K562 (cell line): ENCODE measurements around the gene ACRV1. TPM values are rescaled to one million over a fixed set of nuclear protein-coding genes. Genes with fewer than 3 reads are reported as not detected.

Experiments
- ATAC-seq: fragments of 200-7000 bp; cut with Tn5 transposase; 3 replicates; pipeline ENCODE4 v1.9.1; 2020; ENCODE audit warnings: moderate library complexity
- BruUV-seq: library from RNA; stranded (reverse); fragments of 400-500 nt; replicated peaks from 2 replicates; lab custom pipeline; 2021; lab: Mats Ljungman, UMichigan
- CTCF ChIA-PET: fragments of 300-600 bp; formaldehyde crosslinking; extraction: SDS; loops from one replicate; lab custom pipeline; 2021; ENCODE audit warnings: low intra/inter-chr PET ratio; lab: Yijun Ruan, JAX
- POLR2A ChIA-PET: fragments of 300-600, 350-650 bp; sonication (Branson Sonifier 250); formaldehyde crosslinking; extraction: SDS; loops from one replicate; lab custom pipeline; 2021; ENCODE audit warnings: antibody characterized with exemption, inconsistent platforms; lab: Yijun Ruan, JAX
- DNase-seq, 4 experiments: peaks; one replicate each; pipeline versions ENCODE4 v3.0.0 to v3.0.0-alpha.2; 2011 to 2018; ENCODE audit warnings: low spot score in 3 of 4, mixed read lengths in 3 of 4; ENCODE audit errors: extremely low read depth in 1 of 4
- FAIRE-seq: peaks from 2 replicates; lab custom pipeline; 2011; peaks lifted over from hg19 to GRCh38; lab: Jason Lieb, UNC
- H2AFZ ChIP-seq: 2 replicates; pipeline ENCODE4 v1.6.0; 2011; ENCODE audit warnings: low read depth, low read length, control low read depth, inconsistent platforms
- H3K27ac ChIP-seq: fragments of 200-600 bp; 3 replicates; pipeline ENCODE4 v1.8.0; 2011; ENCODE audit warnings: low read depth, mild to moderate bottlenecking, control low read depth, inconsistent platforms, low read length, moderate library complexity, mixed read lengths; ENCODE audit errors: extremely low read depth
- H3K27me3 ChIP-seq, 2 experiments: fragments of 300-600 bp in 1 of 2; 2 replicates in 1 of 2; 3 replicates in 1 of 2; pipeline versions ENCODE4 v1.6.0 to v1.8.0; 2011; ENCODE audit warnings: inconsistent platforms in 2 of 2, low read length in 2 of 2, mild to moderate bottlenecking in 1 of 2, mixed read lengths in 1 of 2, moderate library complexity in 1 of 2; ENCODE audit not compliant: control insufficient read depth in 2 of 2, insufficient read depth in 2 of 2
- H3K36me3 ChIP-seq: fragments of 300-600 bp; 3 replicates; pipeline ENCODE4 v1.8.0; 2011; ENCODE audit warnings: mild to moderate bottlenecking, low read length, inconsistent platforms; ENCODE audit not compliant: control insufficient read depth, insufficient read depth
- H3K4me1 ChIP-seq, 2 experiments: fragments of 200-600 bp in 1 of 2; replicated peaks in 1 of 2; 2 replicates in 1 of 2; 3 replicates in 1 of 2; pipeline versions ENCODE4 v1.5.1 to v1.8.0; 2011; ENCODE audit warnings: inconsistent platforms in 2 of 2, low read length in 2 of 2, mild to moderate bottlenecking in 1 of 2, mixed read lengths in 1 of 2, moderate library complexity in 1 of 2; ENCODE audit not compliant: control insufficient read depth in 2 of 2, insufficient read depth in 2 of 2
- H3K4me2 ChIP-seq: 2 replicates; pipeline ENCODE4 v1.6.1; 2011; ENCODE audit warnings: low read length, control low read depth, inconsistent platforms, mixed read lengths; ENCODE audit not compliant: insufficient read depth
- H3K4me3 ChIP-seq: fragments of 200-600 bp; sonication (generic), shearing (Covaris generic); 2 replicates; pipeline ENCODE4 v1.5.1; 2016; ENCODE audit warnings: control low read depth, inconsistent platforms
- H3K79me2 ChIP-seq: fragments of 200-600 bp; 3 replicates; pipeline ENCODE4 v1.8.0; 2011; ENCODE audit warnings: low read length, inconsistent platforms; ENCODE audit not compliant: control insufficient read depth, insufficient read depth
- H3K9ac ChIP-seq, 2 experiments: 2 replicates each; pipeline versions ENCODE4 v1.6.0 to v1.6.1; 2011; ENCODE audit warnings: low read depth in 2 of 2, low read length in 2 of 2, control low read depth in 1 of 2, inconsistent platforms in 1 of 2, mild to moderate bottlenecking in 1 of 2, mixed read lengths in 1 of 2; ENCODE audit not compliant: insufficient read depth in 1 of 2
- H3K9me1 ChIP-seq: one replicate; pipeline ENCODE4 v1.6.0; 2011; ENCODE audit warnings: inconsistent platforms, mild to moderate bottlenecking, low read length, moderate library complexity; ENCODE audit not compliant: control insufficient read depth, insufficient read depth
- H3K9me3 ChIP-seq: replicated peaks from 2 replicates; pipeline ENCODE4 v1.5.1; 2011; ENCODE audit warnings: low read depth, low read length, inconsistent platforms; ENCODE audit not compliant: control insufficient read depth, insufficient read depth
- H4K20me1 ChIP-seq: replicated peaks from 2 replicates; pipeline ENCODE4 v1.6.1; 2011; ENCODE audit warnings: low read length, inconsistent platforms, mixed read lengths; ENCODE audit not compliant: control insufficient read depth, insufficient read depth
- BACH1 ChIP-seq: fragments of 200-800 bp; sonication (Bioruptor generic); IDR thresholded peaks from 2 replicates; pipeline ENCODE4 v1.6.1; 2016; ENCODE audit warnings: missing genetic modification characterization, missing compliant biosample characterization
- BRD9 ChIP-seq: fragments of 450-650 bp; IDR thresholded peaks from 2 replicates; pipeline ENCODE4 v1.6.1; 2018; ENCODE audit warnings: low read depth; ENCODE audit not compliant: partially characterized antibody
- DACH1 ChIP-seq: fragments of 450-650 bp; IDR thresholded peaks from 2 replicates; pipeline ENCODE4 v1.6.1; 2018; ENCODE audit not compliant: partially characterized antibody
- ERF ChIP-seq: fragments of 450-650 bp; formaldehyde crosslinking; IDR thresholded peaks from 2 replicates; pipeline ENCODE4 v1.4.0; 2020; ENCODE audit warnings: mild to moderate bottlenecking, mixed read lengths
- ESRRB ChIP-seq: fragments of 250-450 bp; sonication (Bioruptor Pico); IDR thresholded peaks from 2 replicates; pipeline ENCODE4 v1.5.0; 2020; ENCODE audit warnings: mild to moderate bottlenecking, moderate library complexity, borderline replicate concordance
- GATA2 ChIP-seq: sonication (generic); formaldehyde crosslinking; IDR thresholded peaks from 2 replicates; pipeline ENCODE4 v1.4.0; 2020; ENCODE audit warnings: mild to moderate bottlenecking, missing genetic modification reagents
- HNRNPUL1 ChIP-seq: fragments of 200-400 bp; formaldehyde crosslinking; IDR thresholded peaks from 2 replicates; pipeline ENCODE4 v1.6.1; 2017; ENCODE audit warnings: low read length
- KAT2B ChIP-seq: IDR thresholded peaks from one replicate; pipeline ENCODE4 v1.6.1; 2012; ENCODE audit warnings: low read depth, mild to moderate bottlenecking, control low read depth, inconsistent platforms, low read length, moderate library complexity
- NR1H2 ChIP-seq: sonication (generic); formaldehyde crosslinking; IDR thresholded peaks from 2 replicates; pipeline ENCODE4 v1.4.0; 2020; ENCODE audit warnings: mild to moderate bottlenecking, missing genetic modification reagents
- PHF20 ChIP-seq: fragments of 450-650 bp; IDR thresholded peaks from 2 replicates; pipeline ENCODE4 v1.6.1; 2018; ENCODE audit not compliant: partially characterized antibody
- ZNF324 ChIP-seq: fragments of 250-450 bp; sonication (Bioruptor Pico); IDR thresholded peaks from 2 replicates; pipeline ENCODE4 v1.4.0; 2020; ENCODE audit warnings: mild to moderate bottlenecking
- ZNF696 ChIP-seq: fragments of 250-450 bp; sonication (Bioruptor Pico); conservative IDR thresholded peaks from 2 replicates; pipeline ENCODE4 v1.4.0; 2020; ENCODE audit warnings: mild to moderate bottlenecking, moderate library complexity
- WGBS: fragments of 100-300 bp; shearing (Covaris generic); methylation state at CpG from one replicate; pipeline ENCODE4 v1.1.6; 2016; ENCODE audit warnings: low coverage, mixed read lengths; ENCODE audit not compliant: insufficient coverage; ENCODE audit errors: missing lambda C conversion rate; 5-methylcytosine and 5-hydroxymethylcytosine counted together
- in situ Hi-C: fragments of 300-500 bp; cut with MboI; formaldehyde crosslinking; loops from 4 replicates; pipeline ENCODE4 v1.15.0; 2018; ENCODE audit warnings: inconsistent platforms, mixed read lengths
- intact Hi-C: fragments of 100-400 bp; cut with micrococcal nuclease; formaldehyde crosslinking; loops from 2 replicates; pipeline ENCODE4 v1.14.2; 2022
- polyA plus RNA-seq, 8 experiments: library from polyadenylated mRNA; depleted of rRNA in 4 of 8; stranded (reverse) in 5 of 8; unstranded in 3 of 8; fragments of >200 nt; fragmentation: Nextera tagmentation in 2 of 8; fragmentation: Illumina TruSeq in 1 of 8; extraction: Ambion mirVana in 2 of 8; extraction: Trizol in 1 of 8; gene quantifications; 2 replicates each; pipeline versions ENCODE4 v1.2.1 to v1.2.3, GENCODE V29; 2011 to 2014; ENCODE audit warnings: inconsistent platforms in 1 of 8, missing spikeins in 1 of 8
- total RNA-seq, 7 experiments: library from RNA; depleted of rRNA in 6 of 7; stranded (reverse); fragments of >200 nt in 6 of 7; fragmentation: Illumina TruSeq in 2 of 7; extraction: Trizol in 2 of 7; gene quantifications; 2 replicates each; pipeline versions ENCODE4 v1.2.1 to v1.2.3, GENCODE V29; 2011 to 2021; ENCODE audit warnings: low replicate concordance in 1 of 7
- TF ChIP-seq, protein P1 (sequence below), 3 experiments: IDR thresholded peaks in 2 of 3; conservative IDR thresholded peaks in 1 of 3; 2 replicates each; pipeline ENCODE4 v1.5.1; 2011 to 2012; ENCODE audit warnings: low read length in 3 of 3, mild to moderate bottlenecking in 3 of 3, control low read depth in 2 of 3, improper control_type of control experiment in 1 of 3, inconsistent platforms in 1 of 3, low read depth in 1 of 3, mixed read lengths in 1 of 3, moderate library complexity in 1 of 3; ENCODE audit not compliant: insufficient read depth in 2 of 3
- TF ChIP-seq, protein P2 (sequence below): sonication (generic); formaldehyde crosslinking; IDR thresholded peaks from 2 replicates; pipeline ENCODE4 v1.8.0; 2022; ENCODE audit warnings: missing genetic modification reagents, mild to moderate bottlenecking, borderline replicate concordance
- TF ChIP-seq, protein P3 (sequence below): fragments of 250-450 bp; sonication (Bioruptor Pico); IDR thresholded peaks from 2 replicates; pipeline ENCODE4 v1.8.0; 2022; ENCODE audit warnings: inconsistent platforms, mild to moderate bottlenecking, moderate library complexity, borderline replicate concordance

The ACRV1 gene
- total and polyA plus RNA-seq, 9 of the 15 experiments (the other 6 are each of a cell fraction or from before 2014, with no cell fraction given), result 0.22 to 0.25 TPM; not detected in 7

GRCh38 chr11:125724125-125724524 is 43.5 kb upstream of the ACRV1 start (continued):
- TF ChIP-seq ZNF324 (CRISPR knock-in tag) (no peak), DACH1 (no peak), ZNF696 (CRISPR knock-in tag) (no peak), BACH1 (tag) (no peak), ESRRB (no peak), BRD9 (no peak), HNRNPUL1 (no peak), KAT2B (no peak)
- TF ChIP-seq, protein P1, sequence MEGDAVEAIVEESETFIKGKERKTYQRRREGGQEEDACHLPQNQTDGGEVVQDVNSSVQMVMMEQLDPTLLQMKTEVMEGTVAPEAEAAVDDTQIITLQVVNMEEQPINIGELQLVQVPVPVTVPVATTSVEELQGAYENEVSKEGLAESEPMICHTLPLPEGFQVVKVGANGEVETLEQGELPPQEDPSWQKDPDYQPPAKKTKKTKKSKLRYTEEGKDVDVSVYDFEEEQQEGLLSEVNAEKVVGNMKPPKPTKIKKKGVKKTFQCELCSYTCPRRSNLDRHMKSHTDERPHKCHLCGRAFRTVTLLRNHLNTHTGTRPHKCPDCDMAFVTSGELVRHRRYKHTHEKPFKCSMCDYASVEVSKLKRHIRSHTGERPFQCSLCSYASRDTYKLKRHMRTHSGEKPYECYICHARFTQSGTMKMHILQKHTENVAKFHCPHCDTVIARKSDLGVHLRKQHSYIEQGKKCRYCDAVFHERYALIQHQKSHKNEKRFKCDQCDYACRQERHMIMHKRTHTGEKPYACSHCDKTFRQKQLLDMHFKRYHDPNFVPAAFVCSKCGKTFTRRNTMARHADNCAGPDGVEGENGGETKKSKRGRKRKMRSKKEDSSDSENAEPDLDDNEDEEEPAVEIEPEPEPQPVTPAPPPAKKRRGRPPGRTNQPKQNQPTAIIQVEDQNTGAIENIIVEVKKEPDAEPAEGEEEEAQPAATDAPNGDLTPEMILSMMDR (IDR thresholded peaks at IDR 0.05 in 2 of 3, conservative IDR thresholded peaks at IDR 0.05 in 1 of 3; ENCODE audit: insufficient read depth in 2 of 3, low read depth in 1 of 3, low read length in 3 of 3), result peak in 2 of 3 experiments; percentile 7 to 51; a peak in 3 of 6 replicates

DNA sequence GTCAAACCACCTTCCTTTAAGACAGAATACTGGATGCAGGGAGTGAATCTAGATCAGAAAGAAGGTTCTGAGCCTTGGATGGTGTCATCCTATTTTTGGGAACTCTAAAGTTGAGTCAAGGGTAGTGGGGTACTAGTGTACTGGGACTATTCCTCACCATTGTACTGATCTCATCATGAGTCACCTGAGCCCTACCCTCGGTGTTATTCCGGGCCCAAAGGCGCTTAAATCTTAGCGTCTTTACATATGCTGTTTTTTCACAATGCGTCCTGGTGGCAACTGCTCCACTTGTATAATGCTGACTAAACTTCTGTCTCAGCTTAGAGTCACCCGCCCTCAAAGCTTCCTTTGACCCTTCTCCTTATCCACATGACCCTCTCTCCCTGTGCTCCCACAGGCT is 40.1 kb upstream of the ACRV1 start:
- WGBS, result 1% methylated on average over 6 of the region's 6 CpGs
- H3K27me3 ChIP-seq, result peaks cover 7 to 22% of the 10 kb centered on the region in 2 experiments; a peak in 4 of 5 replicates
- H3K79me2 ChIP-seq, result no peaks in the 10 kb centered on the region
- H3K9ac ChIP-seq, result no peak overlapping the region
- ATAC-seq (no peak), FAIRE-seq (no peak), DNase-seq (no peak)
- no peak overlapping the region for H3K4me3 ChIP-seq
- no peak overlapping the region for H2AFZ ChIP-seq
- intact Hi-C loops, result loop anchor here (10.0 kb wide), 1 partner anchor 166 kb away; no protein-coding TSS in a partner anchor
- H4K20me1 ChIP-seq, result no peaks in the 10 kb centered on the region
- H3K4me1 ChIP-seq, result no peaks in the 10 kb centered on the region
- no peaks in the 10 kb centered on the region for H3K9me1 ChIP-seq
- no peak overlapping the region for H3K4me2 ChIP-seq
- ChIA-PET CTCF (no interaction called here), POLR2A (no interaction called here)
- H3K27ac ChIP-seq, result no peak overlapping the region
- no peaks in the 10 kb centered on the region for H3K9me3 ChIP-seq
- TF ChIP-seq, protein P2, sequence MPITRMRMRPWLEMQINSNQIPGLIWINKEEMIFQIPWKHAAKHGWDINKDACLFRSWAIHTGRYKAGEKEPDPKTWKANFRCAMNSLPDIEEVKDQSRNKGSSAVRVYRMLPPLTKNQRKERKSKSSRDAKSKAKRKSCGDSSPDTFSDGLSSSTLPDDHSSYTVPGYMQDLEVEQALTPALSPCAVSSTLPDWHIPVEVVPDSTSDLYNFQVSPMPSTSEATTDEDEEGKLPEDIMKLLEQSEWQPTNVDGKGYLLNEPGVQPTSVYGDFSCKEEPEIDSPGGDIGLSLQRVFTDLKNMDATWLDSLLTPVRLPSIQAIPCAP (CRISPR knock-in tag), result no peak
- no peak for TF ChIP-seq PHF20
- TF ChIP-seq NR1H2, result no peak
- no peak for TF ChIP-seq ERF (CRISPR knock-in tag)
- TF ChIP-seq, protein P3, sequence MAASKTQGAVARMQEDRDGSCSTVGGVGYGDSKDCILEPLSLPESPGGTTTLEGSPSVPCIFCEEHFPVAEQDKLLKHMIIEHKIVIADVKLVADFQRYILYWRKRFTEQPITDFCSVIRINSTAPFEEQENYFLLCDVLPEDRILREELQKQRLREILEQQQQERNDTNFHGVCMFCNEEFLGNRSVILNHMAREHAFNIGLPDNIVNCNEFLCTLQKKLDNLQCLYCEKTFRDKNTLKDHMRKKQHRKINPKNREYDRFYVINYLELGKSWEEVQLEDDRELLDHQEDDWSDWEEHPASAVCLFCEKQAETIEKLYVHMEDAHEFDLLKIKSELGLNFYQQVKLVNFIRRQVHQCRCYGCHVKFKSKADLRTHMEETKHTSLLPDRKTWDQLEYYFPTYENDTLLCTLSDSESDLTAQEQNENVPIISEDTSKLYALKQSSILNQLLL (CRISPR knock-in tag), result no peak
- TF ChIP-seq GATA2 (CRISPR knock-in tag), result no peak
- no peaks in the 10 kb centered on the region for H3K36me3 ChIP-seq
- no TSS peak for BruUV-seq
- in situ Hi-C loops, result no loop called here
